GOT3 (cell line): ENCODE measurements around the gene LRRIQ1.
"Not testable (repeated sequence)": the region's sequence is repeated elsewhere in the genome, so short reads cannot be mapped to it uniquely, and the experiment has no call there.

Experiments
- DNase-seq: peaks from one replicate; lab custom pipeline; 2025; ENCODE audit warnings: mixed read lengths; lab: John Stamatoyannopoulos, UW

Gene LRRIQ1

GRCh38 chr12:85186236-85186635 lies 150.1 kb downstream of the LRRIQ1 start:
- no peak for DNase-seq

- no peak for DNase-seq
Measured at GRCh38 chr12:85188619-85189018, 152.5 kb downstream of the LRRIQ1 start.

- DNase-seq, result no peak
Measured at GRCh38 chr12:85190728-85191127, 154.6 kb downstream of the LRRIQ1 start.

DNA sequence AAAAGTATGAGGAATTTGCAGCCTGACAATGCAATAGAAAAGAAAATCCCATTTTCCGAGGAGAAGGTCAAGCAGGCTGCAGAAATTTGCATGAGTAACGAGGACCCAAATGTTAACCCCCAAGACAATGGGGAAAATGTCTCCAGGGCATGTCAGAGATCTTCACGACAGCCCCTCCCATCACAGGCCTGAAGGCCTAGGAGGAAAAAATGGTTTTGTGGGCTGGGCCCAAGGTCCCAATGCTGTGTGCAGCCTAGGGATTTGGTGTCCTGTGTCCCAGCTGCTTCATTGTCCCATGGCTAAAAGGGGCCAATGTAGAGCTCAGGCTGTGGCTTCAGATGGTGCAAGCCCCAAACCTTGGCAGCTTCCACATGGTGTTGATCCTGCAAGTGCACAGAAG lies 167.7 kb downstream of the LRRIQ1 start:
- DNase-seq, result not testable (repeated sequence)

DNA sequence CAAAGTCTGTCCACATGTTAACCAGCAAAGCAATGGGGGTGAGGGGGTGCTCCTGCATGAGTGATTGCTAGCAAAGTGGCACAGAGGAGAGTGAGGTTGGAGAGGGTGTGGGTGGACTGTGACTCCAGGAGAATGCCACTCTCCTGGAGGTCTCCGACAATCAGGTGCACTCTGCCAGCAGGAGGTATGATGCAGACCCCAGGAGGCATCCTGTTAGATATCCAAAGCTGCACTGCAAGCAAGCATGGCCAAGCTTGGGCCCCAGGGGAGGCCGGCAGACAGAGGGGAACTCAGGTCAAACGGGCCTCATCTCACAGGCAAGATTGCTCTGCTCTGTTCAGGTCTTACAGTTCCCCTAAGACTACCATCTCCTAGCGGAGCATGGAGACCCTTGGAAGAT lies 170.4 kb downstream of the LRRIQ1 start:
- DNase-seq, result no peak

GRCh38 chr12:85224339-85224738 lies 188.2 kb downstream of the LRRIQ1 start:
- not testable (repeated sequence) for DNase-seq

DNA sequence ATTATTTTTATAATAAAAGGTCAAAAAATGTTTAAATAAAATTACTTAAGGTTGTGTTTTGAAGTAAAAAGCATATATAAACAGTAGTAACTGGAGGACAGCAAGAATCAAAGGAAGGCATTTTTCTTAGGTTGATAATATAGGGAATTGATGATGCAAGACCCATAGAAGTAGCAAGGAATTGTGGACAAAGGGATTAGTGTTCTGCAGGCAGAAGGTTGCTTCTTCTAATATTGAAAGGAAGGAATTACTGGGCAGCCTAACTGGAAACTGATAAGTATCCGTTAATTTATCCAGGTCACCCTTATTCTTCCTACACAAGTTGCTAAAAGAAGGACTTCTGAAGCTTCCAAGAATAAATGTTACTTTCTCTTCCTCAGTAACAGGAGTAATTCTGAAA lies 189.3 kb downstream of the LRRIQ1 start:
- no peak for DNase-seq

GRCh38 chr12:85237327-85237726 lies 201.2 kb downstream of the LRRIQ1 start:
- DNase-seq, result no peak

DNA sequence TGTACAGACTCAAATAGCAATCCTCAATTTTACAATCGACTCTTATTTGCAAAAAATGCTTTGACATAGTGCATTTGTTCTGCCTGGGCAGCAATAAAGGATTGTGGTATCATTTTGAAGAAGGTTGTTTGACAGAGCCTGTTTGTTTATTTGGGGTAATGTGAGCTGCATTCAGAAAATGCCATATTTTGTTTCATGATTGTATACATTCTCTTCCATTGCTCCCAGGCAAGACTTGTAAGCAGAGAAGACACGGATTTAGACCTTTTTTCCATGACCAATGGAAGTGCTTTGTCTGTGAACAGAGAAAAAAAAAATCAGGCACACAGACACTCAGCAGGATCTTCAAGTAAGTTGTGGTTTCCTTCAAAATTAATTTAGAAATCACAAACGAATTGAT lies 208.4 kb downstream of the LRRIQ1 start:
- no peak for DNase-seq

DNA sequence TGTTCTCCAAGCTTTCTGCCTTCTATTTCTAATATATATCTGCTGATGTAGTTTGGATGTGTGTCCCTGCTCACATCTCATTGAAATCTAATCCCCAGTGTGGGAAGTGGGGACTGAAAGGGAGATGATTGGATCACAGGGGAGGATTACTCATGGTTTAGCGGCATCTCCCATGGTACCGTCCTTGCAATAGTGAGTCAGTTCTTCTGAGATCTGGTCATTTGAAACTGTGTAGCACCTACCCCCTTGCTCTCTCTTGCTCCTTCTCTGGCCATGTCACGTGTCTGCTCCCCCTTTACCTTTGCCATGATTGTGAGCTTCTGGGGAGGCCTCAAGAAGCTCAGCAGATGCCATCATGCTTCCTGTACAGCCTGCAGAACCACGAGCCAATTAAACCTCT lies 217.7 kb downstream of the LRRIQ1 start:
- no peak for DNase-seq

DNA sequence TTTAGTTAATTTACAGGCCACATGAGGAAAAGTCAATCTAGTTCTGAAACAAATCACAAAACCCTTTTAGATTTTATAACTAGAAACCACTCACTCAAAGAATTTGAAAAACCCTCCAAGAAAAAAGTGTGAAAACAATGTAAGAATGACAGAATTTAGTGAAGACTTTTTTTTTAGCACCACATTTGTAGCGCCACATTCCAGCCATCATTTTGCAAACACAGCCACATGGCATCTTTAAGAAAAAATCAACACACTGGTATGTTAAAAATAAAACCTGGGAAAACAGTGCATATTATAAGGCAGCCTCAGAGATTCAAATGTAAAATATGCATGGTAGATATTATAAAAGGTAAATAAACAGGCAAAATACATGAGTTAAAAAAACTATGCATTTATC lies 221.5 kb downstream of the LRRIQ1 start:
- DNase-seq, result no peak

DNA sequence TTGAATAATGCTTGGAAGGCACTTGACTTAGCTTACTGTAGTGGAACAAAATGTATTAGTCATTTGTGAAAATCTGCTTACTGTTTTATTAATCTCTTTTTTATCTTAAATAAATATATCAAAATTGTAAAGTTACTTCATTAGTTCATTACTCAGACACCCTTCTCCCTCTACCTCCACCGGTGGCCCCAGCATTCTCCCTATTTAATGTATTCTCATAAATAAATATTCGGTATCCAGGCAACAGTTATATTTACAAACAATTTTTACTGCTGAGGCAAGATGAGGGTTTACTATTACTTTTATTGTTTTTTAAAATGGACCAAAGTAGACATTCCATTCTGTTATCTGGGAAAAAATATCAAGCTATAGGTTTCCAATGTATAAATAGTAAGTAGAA lies 224.3 kb downstream of the LRRIQ1 start:
- no peak for DNase-seq

DNA sequence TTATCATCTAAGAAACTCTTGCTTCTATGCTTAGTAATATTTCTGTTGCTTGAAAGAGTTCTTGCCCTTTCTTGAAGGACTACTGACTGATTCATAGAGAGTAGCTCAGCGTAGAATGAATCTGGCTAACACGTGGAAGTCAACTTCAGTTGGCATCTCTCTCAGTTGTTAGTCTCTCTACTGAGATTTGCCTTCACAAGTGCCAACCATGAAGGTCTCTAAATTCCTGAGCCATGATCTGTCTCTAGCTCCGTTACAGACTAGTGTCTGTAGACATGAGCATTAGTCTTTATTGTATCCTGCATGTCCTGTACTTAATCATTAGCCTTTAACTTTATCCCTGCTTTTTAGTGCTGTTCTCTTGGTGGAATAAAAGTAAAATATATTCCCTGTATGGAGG lies 224.7 kb downstream of the LRRIQ1 start:
- no peak for DNase-seq

- DNase-seq, result no peak
Measured at GRCh38 chr12:85266356-85266755, 230.2 kb downstream of the LRRIQ1 start.

GRCh38 chr12:85273381-85274314 lies 237.5 kb downstream of the LRRIQ1 start:
- DNase-seq, result no peak

- no peak for DNase-seq
Measured at GRCh38 chr12:85274315-85274651, 238.1 kb downstream of the LRRIQ1 start.

DNA sequence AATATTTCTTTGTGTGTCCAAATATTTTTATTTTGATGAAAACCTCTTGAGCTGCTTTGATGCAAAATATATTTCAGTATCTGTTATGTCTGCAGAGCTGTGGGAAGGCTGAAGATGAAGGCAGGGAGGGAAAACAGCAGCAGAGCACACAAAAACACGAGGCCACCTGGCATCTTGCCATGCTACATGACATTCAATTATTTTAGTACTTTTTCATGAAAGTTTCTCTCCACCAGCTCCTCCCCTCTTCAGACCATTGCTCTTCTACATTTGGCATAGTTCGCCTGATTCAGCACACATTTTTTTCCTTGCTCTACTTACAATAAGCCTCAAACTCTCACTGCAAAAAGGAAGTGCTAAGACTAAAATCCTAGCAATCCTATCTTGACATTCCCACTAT lies 239.2 kb downstream of the LRRIQ1 start:
- no peak for DNase-seq

DNA sequence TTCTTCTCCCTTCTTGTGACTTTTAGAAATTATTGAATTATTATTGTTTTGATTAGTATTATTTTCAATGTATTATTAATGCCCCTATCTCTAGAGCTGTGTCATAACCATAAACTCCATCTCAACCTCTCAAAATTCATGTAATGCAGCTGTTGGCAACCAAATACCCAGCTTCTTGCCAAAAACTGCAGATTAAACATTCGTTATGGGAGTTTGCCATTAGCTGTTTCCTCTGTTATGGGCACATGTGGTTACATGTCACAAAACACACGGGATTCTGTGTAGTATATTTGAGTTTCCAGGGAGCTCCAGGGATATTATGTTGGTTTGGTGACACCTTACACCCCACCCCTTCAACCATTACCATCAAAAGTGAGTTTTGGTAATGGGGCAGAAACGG lies 241.0 kb downstream of the LRRIQ1 start:
- no peak for DNase-seq

DNA sequence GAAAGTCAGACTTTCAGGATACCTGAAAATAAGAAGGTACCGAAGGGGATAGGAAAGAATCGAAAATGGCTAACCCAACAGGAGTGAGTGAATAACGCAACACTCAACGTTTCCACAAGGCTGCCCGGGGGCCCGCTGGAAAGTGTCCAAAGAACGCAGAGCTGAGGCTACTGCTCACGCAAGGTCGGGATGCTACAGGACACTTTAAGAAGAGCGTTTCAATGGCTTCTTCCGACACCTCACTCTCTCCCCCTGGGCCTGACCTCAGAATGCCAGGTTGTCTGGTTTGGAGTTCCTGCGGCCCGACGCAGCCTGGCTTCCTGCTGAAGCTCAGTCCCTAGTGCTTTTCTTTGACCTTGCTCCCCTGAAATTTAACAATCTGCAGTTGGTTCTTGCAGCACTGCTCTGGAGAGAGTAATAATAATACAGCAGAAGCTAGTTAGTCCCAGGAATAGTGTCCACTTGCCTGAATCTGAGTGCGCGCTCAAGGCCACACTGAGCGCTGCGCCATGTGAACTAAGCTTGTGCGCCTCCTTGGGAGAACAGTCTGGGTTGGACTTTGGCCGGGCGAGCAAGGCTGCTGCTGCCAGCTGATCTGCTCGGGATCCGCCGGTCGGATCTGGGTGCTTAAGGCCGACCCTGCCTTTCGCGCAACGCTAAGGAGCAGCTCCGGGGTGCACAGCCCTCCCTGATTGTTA lies 241.9 kb downstream of the LRRIQ1 start:
- DNase-seq, result no peak

- no peak for DNase-seq
Measured at GRCh38 chr12:85278598-85279448, 242.7 kb downstream of the LRRIQ1 start.

GRCh38 chr12:85279449-85280164 lies 243.5 kb downstream of the LRRIQ1 start:
- no peak for DNase-seq
